Measurements from ENCODE around the gene ROBO1. TPM values are rescaled to one million over a fixed set of nuclear protein-coding genes. Genes with fewer than 3 reads are reported as not detected.

Gene ROBO1
- total RNA-seq, 1 experiment from 2014 or later: 73.4 TPM

DNA sequence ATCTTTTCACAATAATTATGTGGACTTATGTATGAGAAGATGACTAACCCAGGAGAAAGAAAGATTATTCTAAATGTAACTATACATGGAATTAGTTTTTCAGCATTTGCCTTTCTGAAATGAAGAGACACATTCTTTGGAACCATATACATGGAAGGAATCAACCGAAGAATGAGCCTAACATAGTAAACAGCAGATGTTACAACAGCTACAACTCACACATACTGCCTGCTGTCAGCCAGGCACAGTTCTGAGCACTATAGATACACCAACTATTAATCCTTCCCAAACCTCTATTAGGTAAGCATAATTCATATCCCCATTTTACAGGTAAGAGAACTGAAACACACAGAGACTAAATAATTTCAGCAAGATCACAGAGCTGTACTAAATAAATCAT, 840.0 kb downstream of the ROBO1 start:
- H3K4me3 ChIP-seq: no peak overlapping the region
- no peak overlapping the region for H3K27ac ChIP-seq
- no peaks in the 10 kb centered on the region for H3K27me3 ChIP-seq
- H3K9me3 ChIP-seq (replicated peaks): no peaks in the 10 kb centered on the region
- no peak for DNase-seq
- no peaks in the 10 kb centered on the region for H3K36me3 ChIP-seq
- H3K4me1 ChIP-seq: no peaks in the 10 kb centered on the region

GRCh38 chr3:78926523-78926922, 841.3 kb downstream of the ROBO1 start:
- Histone ChIP-seq H3K4me3 (no peak overlapping the region), H3K9me3 (replicated peaks) (no peaks in the 10 kb centered on the region)

DNA sequence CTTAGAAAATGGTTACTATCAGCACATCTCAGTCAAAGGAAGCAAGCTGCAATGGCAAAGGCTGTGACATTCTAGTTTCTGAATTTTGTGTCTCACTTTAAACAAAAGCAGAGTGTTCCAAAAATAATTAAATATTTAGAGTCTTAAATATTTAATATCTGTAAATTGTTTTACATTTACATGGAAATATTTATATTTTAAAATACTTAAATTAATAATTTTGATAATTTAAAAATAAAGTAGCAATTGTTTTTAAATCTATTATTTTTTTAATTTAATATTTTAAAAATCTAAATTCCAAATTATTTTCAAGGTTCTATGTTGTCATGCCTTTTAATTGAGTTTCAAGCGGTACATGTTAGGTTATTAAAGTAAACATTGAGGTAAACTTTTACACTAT, 843.1 kb downstream of the ROBO1 start:
- Histone ChIP-seq H3K36me3 (no peaks in the 10 kb centered on the region), H3K4me3 (no peak overlapping the region), H3K27ac (no peak overlapping the region), H3K4me1 (no peaks in the 10 kb centered on the region), H3K9me3 (replicated peaks) (no peaks in the 10 kb centered on the region), H3K27me3 (no peaks in the 10 kb centered on the region)
- no peak for DNase-seq

More at GRCh38 chr3:78926523-78926922, 841.3 kb downstream of the ROBO1 start:
- Histone ChIP-seq H3K27me3 (no peaks in the 10 kb centered on the region), H3K4me1 (no peaks in the 10 kb centered on the region), H3K36me3 (no peaks in the 10 kb centered on the region), H3K27ac (no peak overlapping the region)
- no peak for DNase-seq

DNA sequence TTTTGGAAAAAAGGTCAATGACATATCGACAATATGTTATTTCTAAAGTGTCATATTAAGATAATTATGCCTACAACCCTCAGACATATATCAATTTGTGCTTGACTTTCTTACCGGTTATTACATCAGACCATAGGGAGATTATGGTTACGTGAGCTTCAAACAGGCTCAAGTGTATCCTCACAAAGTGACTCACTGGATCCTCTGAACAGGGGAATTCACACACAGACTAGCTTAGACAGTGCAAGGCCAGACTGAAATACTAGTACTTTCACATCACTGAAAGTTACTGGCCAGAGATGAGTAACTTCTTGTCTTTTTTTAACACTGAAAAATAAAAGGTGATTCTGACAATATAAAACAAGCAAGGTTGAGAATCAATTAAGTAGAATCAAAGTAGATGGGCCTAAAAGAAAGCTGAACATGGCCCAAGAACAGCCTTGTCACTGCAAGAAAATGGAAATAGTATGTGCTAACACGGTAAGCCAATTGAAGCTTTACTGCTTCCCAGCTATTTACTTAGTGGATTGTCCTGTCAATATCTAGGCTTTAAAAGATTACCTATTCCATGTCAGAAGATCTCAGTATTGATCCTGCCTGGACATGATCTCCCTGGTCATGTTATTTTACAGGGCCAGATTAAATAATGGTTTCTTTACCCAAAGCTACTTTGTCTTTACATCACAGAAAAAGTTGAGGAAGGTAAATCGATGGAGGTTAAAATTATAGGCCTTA, 848.6 kb downstream of the ROBO1 start:
- Histone ChIP-seq H3K27ac (peak overlapping the region; percentile 7; the same call in 1 of the 2 replicates), H3K27me3 (no peaks in the 10 kb centered on the region), H3K4me3 (no peak overlapping the region), H3K4me1 (peaks cover 4% of the 10 kb centered on the region), H3K36me3 (no peaks in the 10 kb centered on the region), H3K9me3 (replicated peaks) (no peaks in the 10 kb centered on the region)
- DNase-seq: peak in 1 of 2 experiments; percentile 19

- DNase-seq: no peak
These were observed 849.3 kb downstream of the ROBO1 start for GRCh38 chr3:78918361-78919020.

DNA sequence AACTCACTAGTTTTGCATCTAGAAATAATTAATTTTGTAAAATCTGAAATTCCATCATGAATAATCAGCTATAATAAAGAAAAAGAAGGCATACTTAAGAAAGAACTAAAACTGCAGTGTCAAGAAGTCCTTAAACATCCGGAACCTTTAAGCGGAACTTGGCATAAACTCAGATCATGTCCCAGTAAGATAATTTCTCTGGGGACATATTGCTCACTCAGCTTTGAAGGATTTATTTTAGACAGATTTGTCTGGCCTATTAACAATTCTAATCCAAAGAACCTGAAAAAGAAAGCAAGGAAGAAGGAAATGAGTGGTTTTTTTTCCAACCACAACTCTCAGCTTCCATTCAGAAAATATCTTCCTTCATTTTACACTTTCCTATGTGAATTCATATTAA, 850.3 kb downstream of the ROBO1 start:
- Histone ChIP-seq H3K36me3 (no peaks in the 10 kb centered on the region), H3K4me1 (peaks cover 6% of the 10 kb centered on the region), H3K4me3 (no peak overlapping the region), H3K27ac (no peak overlapping the region), H3K9me3 (replicated peaks) (no peaks in the 10 kb centered on the region), H3K27me3 (no peaks in the 10 kb centered on the region)
- no peak for DNase-seq

More at GRCh38 chr3:78918361-78919020, 849.3 kb downstream of the ROBO1 start:
- H3K27ac ChIP-seq: peak overlapping the region; percentile 7; the same call in 1 of the 2 replicates
- no peak overlapping the region for H3K4me3 ChIP-seq
- no peaks in the 10 kb centered on the region for H3K9me3 ChIP-seq (replicated peaks)
- H3K4me1 ChIP-seq: peaks cover 4% of the 10 kb centered on the region
- no peaks in the 10 kb centered on the region for H3K27me3 ChIP-seq
- no peaks in the 10 kb centered on the region for H3K36me3 ChIP-seq

DNA sequence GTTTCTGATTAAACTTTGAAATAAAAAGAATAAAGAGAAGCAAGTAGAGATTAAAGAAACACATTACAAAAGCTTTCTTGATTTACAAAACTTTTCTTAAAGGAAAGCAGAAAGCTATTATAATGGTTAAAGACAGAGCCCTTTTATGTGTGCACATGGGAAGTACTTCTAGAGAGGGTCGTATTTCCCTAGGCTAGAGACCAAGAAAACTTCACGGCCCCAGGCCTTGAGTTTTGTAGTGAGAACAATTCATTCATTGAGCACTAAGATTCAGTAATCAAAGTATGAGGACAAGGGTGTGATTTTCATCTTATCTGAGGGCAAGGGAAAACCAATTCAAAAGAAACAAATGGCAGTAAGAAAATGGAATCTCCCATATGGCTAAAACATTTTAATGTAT, 854.1 kb downstream of the ROBO1 start:
- peaks cover 5% of the 10 kb centered on the region for H3K4me1 ChIP-seq
- no peaks in the 10 kb centered on the region for H3K9me3 ChIP-seq (replicated peaks)
- H3K4me3 ChIP-seq: no peak overlapping the region
- no peak overlapping the region for H3K27ac ChIP-seq
- H3K27me3 ChIP-seq: no peaks in the 10 kb centered on the region
- peak; percentile 4 to 63 for DNase-seq
- no peaks in the 10 kb centered on the region for H3K36me3 ChIP-seq

- H3K27me3 ChIP-seq: no peaks in the 10 kb centered on the region
- H3K9me3 ChIP-seq (replicated peaks): no peaks in the 10 kb centered on the region
- DNase-seq: no peak
- no peaks in the 10 kb centered on the region for H3K36me3 ChIP-seq
- H3K4me1 ChIP-seq: peaks cover 5% of the 10 kb centered on the region; the same call in 1 of the 2 replicates
- no peak overlapping the region for H3K4me3 ChIP-seq
- H3K27ac ChIP-seq: no peak overlapping the region
These were observed 855.1 kb downstream of the ROBO1 start for GRCh38 chr3:78912687-78913086.

GRCh38 chr3:78912259-78912658, 855.5 kb downstream of the ROBO1 start:
- H3K4me3 ChIP-seq: no peak overlapping the region
- no peaks in the 10 kb centered on the region for H3K36me3 ChIP-seq
- H3K27ac ChIP-seq: no peak overlapping the region
- H3K9me3 ChIP-seq (replicated peaks): no peaks in the 10 kb centered on the region
- DNase-seq: peak in 1 of 2 experiments; percentile 39
- H3K27me3 ChIP-seq: no peaks in the 10 kb centered on the region
- peaks cover 5% of the 10 kb centered on the region; the same call in 1 of the 2 replicates for H3K4me1 ChIP-seq

DNA sequence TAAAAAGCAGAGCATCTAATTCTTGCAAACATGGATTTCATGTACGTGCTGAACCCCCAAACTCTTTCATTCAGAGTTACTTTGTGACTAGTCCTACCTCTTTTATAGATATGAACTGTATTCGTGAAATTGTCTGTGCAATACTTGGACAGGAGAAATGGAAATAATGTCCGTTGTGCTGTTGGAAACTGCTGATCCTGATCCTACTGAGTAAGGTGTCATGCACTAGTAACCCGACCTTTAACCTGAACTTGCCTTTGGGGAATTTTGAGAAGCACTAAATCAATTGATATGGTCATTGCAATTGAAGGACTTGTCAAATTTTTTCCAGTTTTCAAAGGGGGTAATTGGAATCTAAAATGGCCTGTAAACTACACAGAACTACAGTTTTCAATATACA, 856.4 kb downstream of the ROBO1 start:
- Histone ChIP-seq H3K27ac (no peak overlapping the region), H3K9me3 (replicated peaks) (no peaks in the 10 kb centered on the region), H3K27me3 (no peaks in the 10 kb centered on the region), H3K4me1 (peaks cover 5% of the 10 kb centered on the region; the same call in 1 of the 2 replicates), H3K36me3 (no peaks in the 10 kb centered on the region), H3K4me3 (no peak overlapping the region)
- DNase-seq: no peak

DNA sequence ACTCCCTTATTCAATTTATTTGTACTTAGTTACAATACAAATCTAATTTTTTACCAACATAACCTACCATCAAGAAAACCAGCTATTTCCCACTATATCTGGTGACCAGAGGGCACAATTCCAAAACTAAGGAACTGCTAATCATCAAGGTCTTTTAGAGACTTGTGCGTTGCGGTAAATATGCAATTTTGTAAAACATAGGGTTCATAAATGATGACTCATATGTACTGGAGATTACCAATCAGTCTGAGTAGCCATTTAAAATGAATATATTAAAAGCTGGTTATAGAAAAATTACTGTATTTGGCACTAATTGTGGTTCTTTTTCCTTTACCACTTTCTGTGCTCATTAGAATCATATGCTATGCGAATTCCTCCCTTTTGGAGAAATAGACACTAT, 859.6 kb downstream of the ROBO1 start:
- peaks cover 5% of the 10 kb centered on the region; the same call in 1 of the 2 replicates for H3K4me1 ChIP-seq
- H3K27ac ChIP-seq: no peak overlapping the region
- no peaks in the 10 kb centered on the region for H3K9me3 ChIP-seq (replicated peaks)
- no peaks in the 10 kb centered on the region for H3K27me3 ChIP-seq
- H3K4me3 ChIP-seq: no peak overlapping the region
- no peaks in the 10 kb centered on the region for H3K36me3 ChIP-seq
- DNase-seq: no peak

GRCh38 chr3:78907367-78907766, 860.4 kb downstream of the ROBO1 start:
- H3K9me3 ChIP-seq (replicated peaks): no peaks in the 10 kb centered on the region
- H3K36me3 ChIP-seq: no peaks in the 10 kb centered on the region
- H3K27me3 ChIP-seq: no peaks in the 10 kb centered on the region
- H3K27ac ChIP-seq: no peak overlapping the region
- DNase-seq: no peak
- H3K4me1 ChIP-seq: peaks cover under 1% of the 10 kb centered on the region; the same call in 1 of the 2 replicates
- no peak overlapping the region for H3K4me3 ChIP-seq

- no peaks in the 10 kb centered on the region for H3K27me3 ChIP-seq
- no peaks in the 10 kb centered on the region for H3K9me3 ChIP-seq (replicated peaks)
- DNase-seq: no peak
- H3K4me1 ChIP-seq: no peaks in the 10 kb centered on the region
- H3K27ac ChIP-seq: no peak overlapping the region
- no peaks in the 10 kb centered on the region for H3K36me3 ChIP-seq
- no peak overlapping the region for H3K4me3 ChIP-seq
These were observed 860.9 kb downstream of the ROBO1 start for GRCh38 chr3:78906930-78907329.

DNA sequence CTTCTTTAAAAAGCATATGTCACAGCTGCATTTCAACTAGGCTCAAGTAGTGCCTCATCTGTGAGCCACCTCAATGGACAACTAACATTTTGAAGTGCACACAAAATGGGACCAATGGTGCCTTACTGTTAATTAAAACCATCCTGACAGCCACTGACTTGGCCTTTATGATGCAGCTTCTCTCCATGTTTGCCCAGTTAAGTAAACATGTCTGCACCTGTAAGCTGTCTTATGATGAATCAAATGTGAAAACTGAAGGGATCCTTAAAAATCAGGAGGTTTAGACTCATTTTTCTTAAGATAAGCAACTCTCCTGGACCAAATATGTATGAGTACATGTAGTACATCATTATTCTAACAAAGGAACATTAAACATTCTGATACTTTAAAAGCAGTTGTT, 861.6 kb downstream of the ROBO1 start:
- Histone ChIP-seq H3K4me1 (no peaks in the 10 kb centered on the region), H3K36me3 (no peaks in the 10 kb centered on the region), H3K4me3 (no peak overlapping the region), H3K9me3 (replicated peaks) (no peaks in the 10 kb centered on the region), H3K27me3 (no peaks in the 10 kb centered on the region), H3K27ac (no peak overlapping the region)
- no peak for DNase-seq

GRCh38 chr3:78905700-78906099, 862.1 kb downstream of the ROBO1 start:
- no peak for DNase-seq
- no peak overlapping the region for H3K4me3 ChIP-seq
- no peaks in the 10 kb centered on the region for H3K36me3 ChIP-seq
- H3K4me1 ChIP-seq: no peaks in the 10 kb centered on the region
- no peaks in the 10 kb centered on the region for H3K9me3 ChIP-seq (replicated peaks)
- no peak overlapping the region for H3K27ac ChIP-seq
- no peaks in the 10 kb centered on the region for H3K27me3 ChIP-seq

All from SJCRH30 (cell line).